OCI-LY1 (cell line): ENCODE data around the gene SACM1L.

Source experiments
- H2AFZ ChIP-seq: fragments of 200-600 bp; sonication (generic), shearing (Covaris generic); 2 replicates; pipeline ENCODE4 v1.6.0; 2014; ENCODE audit warnings: antibody characterized with exemption, mild to moderate bottlenecking, low read length
- H3F3A ChIP-seq: fragments of 200-600 bp; sonication (generic), shearing (Covaris generic); 2 replicates; pipeline ENCODE4 v1.6.0; 2014; ENCODE audit warnings: mild to moderate bottlenecking, antibody characterized with exemption, low read length, moderate library complexity; ENCODE audit not compliant: insufficient read depth
- H3K27ac ChIP-seq: fragments of 200-600 bp; sonication (generic); 2 replicates; pipeline ENCODE4 v1.5.1; 2014; ENCODE audit warnings: low read length, mixed run types, mild to moderate bottlenecking, low read depth; ENCODE audit not compliant: poor library complexity, severe bottlenecking
- H3K27me3 ChIP-seq: fragments of 200-600 bp; sonication (generic); 2 replicates; pipeline ENCODE4 v1.6.0; 2014; ENCODE audit warnings: antibody characterized with exemption, mild to moderate bottlenecking, low read length, moderate library complexity; ENCODE audit not compliant: insufficient read depth
- H3K36me3 ChIP-seq: fragments of 200-600 bp; sonication (generic); 2 replicates; pipeline ENCODE4 v1.6.1; 2014; ENCODE audit warnings: mild to moderate bottlenecking, antibody characterized with exemption, low read length, moderate library complexity, mixed read lengths; ENCODE audit not compliant: insufficient read depth
- H3K4me1 ChIP-seq: fragments of 200-600 bp; sonication (generic); 2 replicates; pipeline ENCODE4 v1.5.1; 2014; ENCODE audit warnings: mild to moderate bottlenecking, low read length, moderate library complexity; ENCODE audit not compliant: insufficient read depth, severe bottlenecking
- H3K4me2 ChIP-seq: fragments of 200-600 bp; sonication (generic), shearing (Covaris generic); 2 replicates; pipeline ENCODE4 v1.6.1; 2014; ENCODE audit warnings: low read length
- H3K4me3 ChIP-seq: fragments of 200-600 bp; sonication (generic); 2 replicates; pipeline ENCODE4 v1.5.1; 2014; ENCODE audit warnings: low read length, low read depth, mild to moderate bottlenecking, mixed read lengths; ENCODE audit not compliant: poor library complexity, severe bottlenecking
- H3K79me2 ChIP-seq: fragments of 200-600 bp; shearing (Covaris generic); 2 replicates; pipeline ENCODE4 v1.6.1; 2016; ENCODE audit warnings: mixed run types, low read length, mixed read lengths; ENCODE audit not compliant: insufficient read depth
- H3K9ac ChIP-seq: fragments of 200-600 bp; sonication (generic), shearing (Covaris generic); 2 replicates; pipeline ENCODE4 v1.6.1; 2014; ENCODE audit warnings: mild to moderate bottlenecking, low read length, mixed read lengths
- H3K9me2 ChIP-seq: fragments of 200-600 bp; sonication (generic), shearing (Covaris generic); 2 replicates; pipeline ENCODE4 v1.6.1; 2014; ENCODE audit warnings: low read depth, mild to moderate bottlenecking, low read length, mixed read lengths
- H3K9me3 ChIP-seq: fragments of 200-600 bp; shearing (Covaris generic); 2 replicates; pipeline ENCODE4 v1.6.1; 2014; ENCODE audit warnings: low read length, mixed read lengths
- H4K20me1 ChIP-seq: fragments of 200-600 bp; sonication (generic), shearing (Covaris generic); 2 replicates; pipeline ENCODE4 v1.6.0; 2016; ENCODE audit warnings: mild to moderate bottlenecking, low read length; ENCODE audit not compliant: insufficient read depth
- EZH2 ChIP-seq: fragments of 200-600 bp; sonication (generic), shearing (Covaris generic); IDR thresholded peaks from 2 replicates; pipeline ENCODE4 v1.8.0; 2017; ENCODE audit warnings: borderline replicate concordance, mixed run types, mild to moderate bottlenecking, antibody characterized with exemption, low read length, moderate library complexity, mixed read lengths
- TF ChIP-seq, protein P1 (sequence below): fragments of 200-600 bp; sonication (generic), shearing (Covaris generic); IDR thresholded peaks from 2 replicates; pipeline ENCODE4 v1.5.1; 2017; ENCODE audit warnings: mild to moderate bottlenecking, antibody characterized with exemption, low read length, moderate library complexity, mixed read lengths

SACM1L gene

DNA sequence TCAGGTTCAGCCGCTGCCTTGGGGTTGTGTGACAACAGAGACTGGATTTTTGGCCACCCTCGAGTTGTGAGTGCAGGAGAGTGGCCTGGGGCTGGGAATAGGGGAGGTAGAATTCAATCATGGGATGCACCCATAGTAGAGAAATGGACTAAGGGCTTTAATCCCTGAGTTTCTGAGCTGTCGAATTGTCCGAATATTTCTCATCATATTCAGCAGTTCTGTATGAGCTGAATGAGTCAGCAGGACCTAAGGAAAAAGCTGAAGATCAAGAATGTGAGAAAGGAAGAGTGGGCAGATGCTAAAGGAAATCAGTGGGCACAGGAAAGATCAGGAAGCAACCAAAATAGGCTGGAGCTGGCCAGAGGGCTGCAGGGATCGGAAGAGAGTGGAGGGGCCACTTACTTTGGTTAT is 44.4 kb upstream of the SACM1L start:
- Histone ChIP-seq H3K9me2 (no peaks in the 10 kb centered on the region), H3K9me3 (no peaks in the 10 kb centered on the region; the same call in 1 of the 2 replicates), H3K4me3 (no peak overlapping the region), H3K79me2 (no peaks in the 10 kb centered on the region), H3K9ac (no peak overlapping the region), H3K36me3 (peaks cover 5% of the 10 kb centered on the region; the same call in 1 of the 2 replicates), H3K27me3 (no peaks in the 10 kb centered on the region), H3K4me2 (no peak overlapping the region), H4K20me1 (no peaks in the 10 kb centered on the region), H3F3A (no peaks in the 10 kb centered on the region), H2AFZ (no peak overlapping the region), H3K4me1 (no peaks in the 10 kb centered on the region), H3K27ac (no peak overlapping the region)
- TF ChIP-seq EZH2 = no peak
- TF ChIP-seq, protein P1, sequence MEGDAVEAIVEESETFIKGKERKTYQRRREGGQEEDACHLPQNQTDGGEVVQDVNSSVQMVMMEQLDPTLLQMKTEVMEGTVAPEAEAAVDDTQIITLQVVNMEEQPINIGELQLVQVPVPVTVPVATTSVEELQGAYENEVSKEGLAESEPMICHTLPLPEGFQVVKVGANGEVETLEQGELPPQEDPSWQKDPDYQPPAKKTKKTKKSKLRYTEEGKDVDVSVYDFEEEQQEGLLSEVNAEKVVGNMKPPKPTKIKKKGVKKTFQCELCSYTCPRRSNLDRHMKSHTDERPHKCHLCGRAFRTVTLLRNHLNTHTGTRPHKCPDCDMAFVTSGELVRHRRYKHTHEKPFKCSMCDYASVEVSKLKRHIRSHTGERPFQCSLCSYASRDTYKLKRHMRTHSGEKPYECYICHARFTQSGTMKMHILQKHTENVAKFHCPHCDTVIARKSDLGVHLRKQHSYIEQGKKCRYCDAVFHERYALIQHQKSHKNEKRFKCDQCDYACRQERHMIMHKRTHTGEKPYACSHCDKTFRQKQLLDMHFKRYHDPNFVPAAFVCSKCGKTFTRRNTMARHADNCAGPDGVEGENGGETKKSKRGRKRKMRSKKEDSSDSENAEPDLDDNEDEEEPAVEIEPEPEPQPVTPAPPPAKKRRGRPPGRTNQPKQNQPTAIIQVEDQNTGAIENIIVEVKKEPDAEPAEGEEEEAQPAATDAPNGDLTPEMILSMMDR = no peak

GRCh38 chr3:45646051-45646585 is 43.1 kb upstream of the SACM1L start:
- H3K9me3 ChIP-seq = no peaks in the 10 kb centered on the region; the same call in 1 of the 2 replicates
- no peak overlapping the region for H3K4me2 ChIP-seq
- no peaks in the 10 kb centered on the region for H4K20me1 ChIP-seq
- TF ChIP-seq, protein P1 = no peak
- no peak for TF ChIP-seq EZH2
- no peaks in the 10 kb centered on the region for H3F3A ChIP-seq
- no peak overlapping the region for H2AFZ ChIP-seq
- no peak overlapping the region for H3K4me3 ChIP-seq
- H3K4me1 ChIP-seq = no peaks in the 10 kb centered on the region
- H3K9me2 ChIP-seq = no peaks in the 10 kb centered on the region
- no peaks in the 10 kb centered on the region for H3K27me3 ChIP-seq
- no peaks in the 10 kb centered on the region for H3K79me2 ChIP-seq
- H3K9ac ChIP-seq = no peak overlapping the region
- H3K36me3 ChIP-seq = peaks cover 5% of the 10 kb centered on the region; the same call in 1 of the 2 replicates
- no peak overlapping the region for H3K27ac ChIP-seq

GRCh38 chr3:45647148-45647619 is 42.0 kb upstream of the SACM1L start:
- Histone ChIP-seq H2AFZ (no peak overlapping the region), H3K9ac (no peak overlapping the region), H3K4me2 (no peak overlapping the region), H3K79me2 (no peaks in the 10 kb centered on the region), H4K20me1 (no peaks in the 10 kb centered on the region), H3F3A (no peaks in the 10 kb centered on the region), H3K36me3 (peaks cover 5% of the 10 kb centered on the region; the same call in 1 of the 2 replicates), H3K27me3 (no peaks in the 10 kb centered on the region), H3K27ac (no peak overlapping the region), H3K4me1 (no peaks in the 10 kb centered on the region), H3K9me3 (no peaks in the 10 kb centered on the region; the same call in 1 of the 2 replicates), H3K9me2 (no peaks in the 10 kb centered on the region), H3K4me3 (no peak overlapping the region)
- TF ChIP-seq, protein P1 = no peak
- no peak for TF ChIP-seq EZH2
